NB4 (cell line): ENCODE measurements around the gene RBMS3.

Experiments
- MYC ChIP-seq: IDR thresholded peaks from 2 replicates; pipeline ENCODE4 v1.6.1; 2011; ENCODE audit warnings: low read depth, low read length
- POLR2A ChIP-seq: IDR thresholded peaks from 2 replicates; pipeline ENCODE4 v1.6.1; 2011; ENCODE audit warnings: mild to moderate bottlenecking; ENCODE audit not compliant: insufficient read length; ENCODE audit errors: extremely low read depth
- TF ChIP-seq, protein P1 (sequence below): IDR thresholded peaks from one replicate; pipeline ENCODE4 v1.5.1; 2012; ENCODE audit warnings: low read depth, low read length
- TF ChIP-seq, protein P2 (sequence below): IDR thresholded peaks from 2 replicates; pipeline ENCODE4 v1.6.1; 2011; ENCODE audit warnings: low read depth, low read length

GRCh38 chr3:29516164-29516563 is 235.3 kb downstream of the RBMS3 start:
- TF ChIP-seq, protein P1, sequence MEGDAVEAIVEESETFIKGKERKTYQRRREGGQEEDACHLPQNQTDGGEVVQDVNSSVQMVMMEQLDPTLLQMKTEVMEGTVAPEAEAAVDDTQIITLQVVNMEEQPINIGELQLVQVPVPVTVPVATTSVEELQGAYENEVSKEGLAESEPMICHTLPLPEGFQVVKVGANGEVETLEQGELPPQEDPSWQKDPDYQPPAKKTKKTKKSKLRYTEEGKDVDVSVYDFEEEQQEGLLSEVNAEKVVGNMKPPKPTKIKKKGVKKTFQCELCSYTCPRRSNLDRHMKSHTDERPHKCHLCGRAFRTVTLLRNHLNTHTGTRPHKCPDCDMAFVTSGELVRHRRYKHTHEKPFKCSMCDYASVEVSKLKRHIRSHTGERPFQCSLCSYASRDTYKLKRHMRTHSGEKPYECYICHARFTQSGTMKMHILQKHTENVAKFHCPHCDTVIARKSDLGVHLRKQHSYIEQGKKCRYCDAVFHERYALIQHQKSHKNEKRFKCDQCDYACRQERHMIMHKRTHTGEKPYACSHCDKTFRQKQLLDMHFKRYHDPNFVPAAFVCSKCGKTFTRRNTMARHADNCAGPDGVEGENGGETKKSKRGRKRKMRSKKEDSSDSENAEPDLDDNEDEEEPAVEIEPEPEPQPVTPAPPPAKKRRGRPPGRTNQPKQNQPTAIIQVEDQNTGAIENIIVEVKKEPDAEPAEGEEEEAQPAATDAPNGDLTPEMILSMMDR, result no peak
- TF ChIP-seq MYC, result no peak
- no peak for TF ChIP-seq POLR2A
- TF ChIP-seq, protein P2, sequence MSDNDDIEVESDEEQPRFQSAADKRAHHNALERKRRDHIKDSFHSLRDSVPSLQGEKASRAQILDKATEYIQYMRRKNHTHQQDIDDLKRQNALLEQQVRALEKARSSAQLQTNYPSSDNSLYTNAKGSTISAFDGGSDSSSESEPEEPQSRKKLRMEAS, result no peak
